SK-N-SH (cell line): ENCODE measurements around the gene RBMS3. TPM values are rescaled to one million over a fixed set of nuclear protein-coding genes. Genes with fewer than 3 reads are reported as not detected.

Experiments
- CTCF ChIA-PET: fragments of 300-600, 350-600 bp; formaldehyde crosslinking; extraction: SDS; loops from one replicate; lab custom pipeline; 2021; lab: Yijun Ruan, JAX
- POLR2A ChIA-PET: fragments of 350-600 bp; sonication (Branson Sonifier 250); formaldehyde crosslinking; extraction: SDS; loops from one replicate; lab custom pipeline; 2020; ENCODE audit warnings: antibody characterized with exemption, inconsistent platforms; lab: Yijun Ruan, JAX
- DNase-seq: peaks from one replicate; pipeline ENCODE4 v3.0.0; 2012
- H2AFZ ChIP-seq: fragments of 200-600 bp; sonication (generic); 2 replicates; pipeline ENCODE4 v1.8.1; 2016; ENCODE audit warnings: antibody characterized with exemption, mild to moderate bottlenecking, low read depth
- H3F3A ChIP-seq: fragments of 200-600 bp; sonication (generic); replicated peaks from 2 replicates; pipeline ENCODE3; 2016; ENCODE audit warnings: antibody characterized with exemption, mild to moderate bottlenecking; ENCODE audit not compliant: insufficient read depth
- H3K27ac ChIP-seq, 2 experiments: fragments of 200-500 bp in 1 of 2; fragments of 200-600 bp in 1 of 2; sonication (Bioruptor generic) in 1 of 2; sonication (generic), shearing (Covaris generic) in 1 of 2; 2 replicates each; pipeline versions ENCODE4 v1.5.1 to v1.6.1; 2014 to 2016; ENCODE audit warnings: low read depth in 2 of 2, inconsistent platforms in 1 of 2, low read length in 1 of 2, mild to moderate bottlenecking in 1 of 2, mixed read lengths in 1 of 2
- H3K27me3 ChIP-seq: fragments of 200-600 bp; sonication (generic), shearing (Covaris generic); 2 replicates; pipeline ENCODE4 v1.6.1; 2016; ENCODE audit warnings: mixed run types; ENCODE audit not compliant: insufficient read depth
- H3K36me3 ChIP-seq, 2 experiments: fragments of 200-500 bp in 1 of 2; fragments of 200-600 bp in 1 of 2; sonication (Bioruptor generic) in 1 of 2; sonication (generic) in 1 of 2; replicated peaks in 1 of 2; 2 replicates each; pipeline versions ENCODE3 to v1.5.1; 2014 to 2016; ENCODE audit warnings: low read length in 1 of 2, mild to moderate bottlenecking in 1 of 2; ENCODE audit not compliant: insufficient read depth in 2 of 2, control insufficient read depth in 1 of 2
- H3K4me1 ChIP-seq, 2 experiments: fragments of 200-500 bp in 1 of 2; fragments of 200-600 bp in 1 of 2; sonication (Bioruptor generic) in 1 of 2; sonication (generic), shearing (Covaris generic) in 1 of 2; 2 replicates each; pipeline versions ENCODE4 v1.5.1 to v1.6.1; 2014 to 2016; ENCODE audit warnings: low read depth in 1 of 2, low read length in 1 of 2, mixed run types in 1 of 2; ENCODE audit not compliant: insufficient read depth in 2 of 2, control insufficient read depth in 1 of 2
- H3K4me2 ChIP-seq: fragments of 200-600 bp; sonication (generic), shearing (Covaris generic); 2 replicates; pipeline ENCODE4 v1.6.1; 2017; ENCODE audit warnings: mixed run types
- H3K4me3 ChIP-seq, 2 experiments: fragments of 200-500 bp in 1 of 2; fragments of 200-600 bp in 1 of 2; sonication (Bioruptor generic) in 1 of 2; sonication (generic), shearing (Covaris generic) in 1 of 2; 2 replicates each; pipeline versions ENCODE4 v1.5.1 to v1.8.1; 2014 to 2016; ENCODE audit warnings: low read depth in 2 of 2, inconsistent platforms in 1 of 2, low read length in 1 of 2, mild to moderate bottlenecking in 1 of 2, mixed read lengths in 1 of 2, moderate library complexity in 1 of 2
- H3K79me2 ChIP-seq: fragments of 200-600 bp; sonication (generic); 2 replicates; pipeline ENCODE4 v1.8.1; 2017; ENCODE audit warnings: mild to moderate bottlenecking; ENCODE audit not compliant: insufficient read depth
- H3K9ac ChIP-seq: fragments of 200-600 bp; sonication (generic); 2 replicates; pipeline ENCODE4 v1.6.1; 2017; ENCODE audit warnings: mixed run types
- H3K9me2 ChIP-seq: fragments of 200-600 bp; sonication (generic); 2 replicates; pipeline ENCODE4 v1.6.1; 2017; ENCODE audit warnings: mixed run types
- H3K9me3 ChIP-seq: fragments of 200-600 bp; sonication (generic); 2 replicates; pipeline ENCODE4 v1.6.1; 2017; ENCODE audit warnings: mixed run types, mild to moderate bottlenecking, moderate library complexity
- H4K20me1 ChIP-seq: fragments of 200-600 bp; sonication (generic); 2 replicates; pipeline ENCODE4 v1.6.1; 2017; ENCODE audit warnings: mild to moderate bottlenecking, mixed run types; ENCODE audit not compliant: insufficient read depth
- ELF1 ChIP-seq: IDR thresholded peaks from 2 replicates; pipeline ENCODE4 v1.4.0; 2012
- EP300 ChIP-seq, 2 experiments: IDR thresholded peaks; 2 replicates each; pipeline versions ENCODE4 v1.4.0 to v1.6.1; 2012; ENCODE audit warnings: borderline replicate concordance in 1 of 2, low read depth in 1 of 2, low read length in 1 of 2
- EZH2phosphoT487 ChIP-seq: fragments of 200-600 bp; sonication (generic); IDR thresholded peaks from 2 replicates; pipeline ENCODE4 v1.6.1; 2017; ENCODE audit warnings: low read depth, mixed run types, mild to moderate bottlenecking, antibody characterized with exemption, moderate library complexity, borderline replicate concordance
- GATA2 ChIP-seq: sonication (generic); formaldehyde crosslinking; IDR thresholded peaks from 2 replicates; pipeline ENCODE4 v1.5.0; 2020; ENCODE audit warnings: mild to moderate bottlenecking, missing genetic modification reagents
- JUND ChIP-seq: IDR thresholded peaks from 2 replicates; pipeline ENCODE4 v1.4.0; 2012
- MXI1 ChIP-seq: IDR thresholded peaks from 2 replicates; pipeline ENCODE4 v1.6.1; 2012; ENCODE audit warnings: mild to moderate bottlenecking, low read depth, low read length, improper control_type of control experiment
- NFIC ChIP-seq: IDR thresholded peaks from 2 replicates; pipeline ENCODE4 v1.4.0; 2012; ENCODE audit warnings: borderline replicate concordance
- POLR2AphosphoS5 ChIP-seq: IDR thresholded peaks from 2 replicates; pipeline ENCODE4 v1.6.1; 2012; ENCODE audit warnings: low read depth, low read length
- RAD21 ChIP-seq: IDR thresholded peaks from 2 replicates; pipeline ENCODE4 v1.6.1; 2012; ENCODE audit warnings: mild to moderate bottlenecking, low read length
- RCOR1 ChIP-seq: fragments of 150-350 bp; IDR thresholded peaks from 2 replicates; pipeline ENCODE4 v1.6.1; 2017; ENCODE audit warnings: antibody characterized with exemption, low read length
- RXRA ChIP-seq: IDR thresholded peaks from 2 replicates; pipeline ENCODE4 v1.4.0; 2012; ENCODE audit warnings: low read depth, mild to moderate bottlenecking, borderline replicate concordance
- SIN3A ChIP-seq: IDR thresholded peaks from 2 replicates; pipeline ENCODE4 v1.6.1; 2012; ENCODE audit warnings: low read depth, mild to moderate bottlenecking, low read length, moderate library complexity, borderline replicate concordance
- SMC3 ChIP-seq: IDR thresholded peaks from 2 replicates; pipeline ENCODE4 v1.6.1; 2012; ENCODE audit warnings: low read depth, low read length, improper control_type of control experiment
- TCF12 ChIP-seq: IDR thresholded peaks from 2 replicates; pipeline ENCODE4 v1.4.0; 2012
- TEAD4 ChIP-seq: IDR thresholded peaks from 2 replicates; pipeline ENCODE4 v1.4.0; 2012; ENCODE audit warnings: mild to moderate bottlenecking, borderline replicate concordance; ENCODE audit not compliant: insufficient read depth
- YY1 ChIP-seq: IDR thresholded peaks from 2 replicates; pipeline ENCODE4 v1.4.0; 2012; ENCODE audit warnings: low read depth, mild to moderate bottlenecking
- WGBS: methylation state at CpG from one replicate; pipeline ENCODE4 v1.1.6; 2017; ENCODE audit warnings: low lambda C conversion rate; 5-methylcytosine and 5-hydroxymethylcytosine counted together
- polyA plus RNA-seq, 3 experiments: library from polyadenylated mRNA; depleted of rRNA; stranded (reverse); fragments of >200 nt; gene quantifications; 2 replicates each; pipeline ENCODE4 v1.2.3, GENCODE V29; 2012
- TF ChIP-seq, protein P1 (sequence below): fragments of 150-350 bp; IDR thresholded peaks from 2 replicates; pipeline ENCODE4 v1.6.1; 2017; ENCODE audit warnings: antibody characterized with exemption, low read length, low read depth, borderline replicate concordance
- TF ChIP-seq, protein P2 (sequence below): IDR thresholded peaks from 2 replicates; pipeline ENCODE4 v1.4.0; 2012; ENCODE audit warnings: low read depth, borderline replicate concordance
- TF ChIP-seq, protein P3 (sequence below): fragments of 200-600 bp; sonication (generic); IDR thresholded peaks from 2 replicates; pipeline ENCODE4 v1.6.1; 2017; ENCODE audit warnings: antibody characterized with exemption, mild to moderate bottlenecking, moderate library complexity

RBMS3 gene
- polyA plus RNA-seq, 1 of the 3 experiments (the other 2 are of a cell fraction): 8.2 TPM

DNA sequence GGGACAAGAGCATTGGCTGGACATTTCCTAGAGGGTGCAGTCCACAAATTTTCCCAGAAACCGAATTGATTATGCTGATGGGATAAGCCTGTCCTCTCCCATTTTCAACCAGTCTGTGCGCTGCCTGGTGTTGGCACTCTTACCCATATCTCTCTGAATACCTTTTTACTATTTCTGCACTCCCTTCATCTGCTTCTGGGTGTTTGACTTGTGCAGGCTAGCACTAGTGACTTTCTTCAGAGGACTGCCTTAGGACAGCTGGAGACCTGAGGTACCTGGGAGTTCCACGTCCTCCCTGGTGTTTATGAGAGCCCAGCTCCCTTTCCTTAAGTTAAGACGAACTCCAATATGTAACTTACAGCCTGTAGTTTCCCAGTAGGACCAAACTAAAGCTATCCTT, 50.2 kb downstream of the RBMS3 start (continued):
- no peak for TF ChIP-seq RXRA

DNA sequence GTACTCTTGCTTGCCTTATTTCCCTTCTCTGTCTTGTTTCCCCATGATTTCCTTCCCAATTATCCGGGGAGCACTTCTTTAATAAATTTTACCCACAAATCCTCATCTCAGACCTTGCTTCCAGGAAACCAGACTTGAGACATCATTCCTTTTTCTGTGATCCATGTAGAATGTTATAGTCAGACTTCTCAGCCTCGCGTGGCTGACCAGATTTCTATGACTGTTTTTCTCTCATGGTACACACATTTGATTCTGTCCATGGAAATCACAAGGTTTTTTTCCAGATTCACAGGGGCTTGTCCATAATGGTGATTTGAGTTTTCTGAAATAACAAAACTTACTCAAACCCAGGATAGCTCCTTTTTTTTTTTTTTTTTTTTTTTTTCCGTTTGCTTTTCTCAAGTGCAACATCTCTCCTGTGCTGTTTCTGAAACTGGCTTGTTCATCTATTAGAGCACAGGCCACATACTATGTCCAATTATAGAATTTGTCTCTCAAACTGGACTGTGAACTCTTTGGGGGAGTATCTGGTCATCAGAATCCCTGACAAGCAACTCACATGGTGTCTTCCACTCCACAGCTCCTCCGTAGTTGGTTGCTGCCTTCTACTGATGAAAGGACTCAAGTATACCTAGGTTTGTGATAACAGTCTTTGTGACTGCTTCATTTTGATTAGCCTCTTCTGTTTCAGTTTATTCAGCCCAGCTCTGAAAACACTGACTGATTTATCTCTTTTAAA, 50.8 kb downstream of the RBMS3 start:
- CTCF ChIA-PET: interaction anchor here (0.7 to 3.2 kb wide), 7 partner anchors 21 to 415 kb away, joined by 3 to 10 read pairs (median 4); partner anchors contain the start of gene RBMS3
- H3K27ac ChIP-seq: peak overlapping the region; percentile 96 to 100
- H3K27me3 ChIP-seq: no peaks in the 10 kb centered on the region
- 42% methylated on average over 5 of the region's 5 CpGs for WGBS
- peak overlapping the region; percentile 82 for H3K9ac ChIP-seq
- peak overlapping the region; percentile 72 for H3K4me2 ChIP-seq
- H3K4me3 ChIP-seq: peak overlapping the region in 1 of 2 experiments; percentile 52; a peak in 2 of 4 replicates
- no peaks in the 10 kb centered on the region for H3K9me3 ChIP-seq
- no peak for DNase-seq
- no peak overlapping the region for H2AFZ ChIP-seq
- H3K36me3 ChIP-seq: peaks cover 0 to 4% of the 10 kb centered on the region in 2 experiments
- TF ChIP-seq SIN3A: no peak
- TF ChIP-seq, protein P1, sequence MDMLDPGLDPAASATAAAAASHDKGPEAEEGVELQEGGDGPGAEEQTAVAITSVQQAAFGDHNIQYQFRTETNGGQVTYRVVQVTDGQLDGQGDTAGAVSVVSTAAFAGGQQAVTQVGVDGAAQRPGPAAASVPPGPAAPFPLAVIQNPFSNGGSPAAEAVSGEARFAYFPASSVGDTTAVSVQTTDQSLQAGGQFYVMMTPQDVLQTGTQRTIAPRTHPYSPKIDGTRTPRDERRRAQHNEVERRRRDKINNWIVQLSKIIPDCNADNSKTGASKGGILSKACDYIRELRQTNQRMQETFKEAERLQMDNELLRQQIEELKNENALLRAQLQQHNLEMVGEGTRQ: no peak
- TF ChIP-seq RAD21: peak; percentile 50
- TF ChIP-seq RCOR1: no peak
- 0 out of 4 replicates have a peak, but pooled peaks of 1 of the 2 experiments have one; percentile 5 for TF ChIP-seq EP300 (IDR thresholded peaks at IDR 0.05; ENCODE audit: borderline replicate concordance in 1 of 2, low read depth in 1 of 2, low read length in 1 of 2)
- no peak for TF ChIP-seq NFIC
- TF ChIP-seq ELF1: no peak
- no peak for TF ChIP-seq POLR2AphosphoS5
- TF ChIP-seq SMC3: peak; percentile 10; the same call in 1 of the 2 replicates
- TF ChIP-seq, protein P2, sequence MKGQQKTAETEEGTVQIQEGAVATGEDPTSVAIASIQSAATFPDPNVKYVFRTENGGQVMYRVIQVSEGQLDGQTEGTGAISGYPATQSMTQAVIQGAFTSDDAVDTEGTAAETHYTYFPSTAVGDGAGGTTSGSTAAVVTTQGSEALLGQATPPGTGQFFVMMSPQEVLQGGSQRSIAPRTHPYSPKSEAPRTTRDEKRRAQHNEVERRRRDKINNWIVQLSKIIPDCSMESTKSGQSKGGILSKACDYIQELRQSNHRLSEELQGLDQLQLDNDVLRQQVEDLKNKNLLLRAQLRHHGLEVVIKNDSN: no peak
- TF ChIP-seq MXI1: peak; percentile 41; the same call in 1 of the 2 replicates
- TF ChIP-seq, protein P3, sequence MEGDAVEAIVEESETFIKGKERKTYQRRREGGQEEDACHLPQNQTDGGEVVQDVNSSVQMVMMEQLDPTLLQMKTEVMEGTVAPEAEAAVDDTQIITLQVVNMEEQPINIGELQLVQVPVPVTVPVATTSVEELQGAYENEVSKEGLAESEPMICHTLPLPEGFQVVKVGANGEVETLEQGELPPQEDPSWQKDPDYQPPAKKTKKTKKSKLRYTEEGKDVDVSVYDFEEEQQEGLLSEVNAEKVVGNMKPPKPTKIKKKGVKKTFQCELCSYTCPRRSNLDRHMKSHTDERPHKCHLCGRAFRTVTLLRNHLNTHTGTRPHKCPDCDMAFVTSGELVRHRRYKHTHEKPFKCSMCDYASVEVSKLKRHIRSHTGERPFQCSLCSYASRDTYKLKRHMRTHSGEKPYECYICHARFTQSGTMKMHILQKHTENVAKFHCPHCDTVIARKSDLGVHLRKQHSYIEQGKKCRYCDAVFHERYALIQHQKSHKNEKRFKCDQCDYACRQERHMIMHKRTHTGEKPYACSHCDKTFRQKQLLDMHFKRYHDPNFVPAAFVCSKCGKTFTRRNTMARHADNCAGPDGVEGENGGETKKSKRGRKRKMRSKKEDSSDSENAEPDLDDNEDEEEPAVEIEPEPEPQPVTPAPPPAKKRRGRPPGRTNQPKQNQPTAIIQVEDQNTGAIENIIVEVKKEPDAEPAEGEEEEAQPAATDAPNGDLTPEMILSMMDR: no peak
- 0 out of 2 replicates have a peak, but pooled peaks have one; percentile 34 for TF ChIP-seq GATA2 (CRISPR knock-in tag)
- no peak for TF ChIP-seq TEAD4
- TF ChIP-seq JUND: no peak
- no peak for TF ChIP-seq RXRA
- no peak for TF ChIP-seq EZH2phosphoT487
- TF ChIP-seq YY1: no peak
- TF ChIP-seq TCF12: no peak; the same call in 1 of the 2 replicates
- POLR2A ChIA-PET: interaction anchor here (0.6 to 2.7 kb wide), 4 partner anchors 21 to 422 kb away, joined by 3 to 12 read pairs (median 6); partner anchors contain the start of gene RBMS3
- peaks cover 49 to 76% of the 10 kb centered on the region in 2 experiments for H3K4me1 ChIP-seq
- peaks cover 50% of the 10 kb centered on the region for H3F3A ChIP-seq
- H3K79me2 ChIP-seq: peaks cover 93% of the 10 kb centered on the region
- H3K9me2 ChIP-seq: no peaks in the 10 kb centered on the region
- no peaks in the 10 kb centered on the region for H4K20me1 ChIP-seq
